ENCODE results near the gene CPSF4L.

The CPSF4L gene

GRCh38 chr17:73199751-73200317, 61.8 kb downstream of the CPSF4L start:
- no peak for DNase-seq

DNA sequence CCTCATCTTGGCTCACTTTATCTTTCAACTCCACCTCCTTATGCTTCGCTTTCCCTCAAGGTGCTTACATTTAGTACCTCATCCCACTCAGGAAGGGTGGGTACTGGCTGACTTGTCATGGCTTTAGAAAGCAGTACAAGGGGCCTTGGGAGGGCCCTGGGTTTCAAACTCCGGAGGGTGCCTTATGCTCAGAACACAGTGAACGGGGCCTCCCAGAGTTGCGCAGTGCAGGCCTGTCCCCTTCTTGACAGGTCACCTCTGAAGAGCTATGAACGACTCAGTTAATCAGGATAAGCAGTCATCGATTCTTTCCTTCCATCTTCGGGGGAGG, 62.8 kb downstream of the CPSF4L start:
- no peak for DNase-seq
